Cardiac muscle cell (in vitro differentiated cells and primary cell): Measurements from ENCODE around the gene SLC25A15. TPM values are rescaled to one million over a fixed set of nuclear protein-coding genes. Genes with fewer than 3 reads are reported as not detected.
A peak's percentile ranks its signal among the peaks of the same experiment; 100 is the strongest.

Source experiments
- DNase-seq, 2 donors: peaks; one replicate each; pipeline versions ENCODE4 v3.0.0 to v3.0.0-alpha.2; 2010 to 2017; ENCODE audit warnings: low read depth in 1 of 2, low spot score in 1 of 2
- H3K27ac ChIP-seq: fragments of 200-600 bp; sonication (generic); 2 replicates; pipeline ENCODE4 v1.5.1; 2016
- H3K27me3 ChIP-seq: fragments of 200-600 bp; sonication (generic); 2 replicates; pipeline ENCODE4 v1.6.0; 2016; ENCODE audit warnings: control low read depth
- H3K36me3 ChIP-seq: fragments of 200-600 bp; sonication (generic); 2 replicates; pipeline ENCODE4 v1.5.1; 2016; ENCODE audit warnings: control low read depth
- H3K4me1 ChIP-seq: fragments of 200-600 bp; sonication (generic); 2 replicates; pipeline ENCODE4 v1.8.1; 2017; ENCODE audit warnings: low read depth, mild to moderate bottlenecking, mixed run types
- H3K4me3 ChIP-seq: fragments of 200-600 bp; sonication (generic); 2 replicates; pipeline ENCODE4 v1.5.1; 2016; ENCODE audit warnings: mild to moderate bottlenecking
- H3K9me3 ChIP-seq: fragments of 200-600 bp; sonication (generic); 2 replicates; pipeline ENCODE4 v1.5.1; 2017; ENCODE audit warnings: low read depth, mild to moderate bottlenecking, control low read depth
- polyA plus RNA-seq: library from polyadenylated mRNA; unstranded; fragments of >200 nt; fragmentation: Nextera tagmentation; extraction: Ambion mirVana; gene quantifications from 2 replicates; pipeline ENCODE4 v1.2.1, GENCODE V29; 2016
- total RNA-seq: library from RNA; depleted of rRNA; stranded (reverse); fragments of >200 nt; gene quantifications from 2 replicates; pipeline ENCODE4 v1.2.3, GENCODE V29; 2016
- TF ChIP-seq, protein P1 (sequence below): IDR thresholded peaks from 2 replicates; pipeline ENCODE4 v1.5.1; 2012; ENCODE audit warnings: low read depth, mild to moderate bottlenecking, low read length

SLC25A15 gene
- total RNA-seq (36.4 and 36.5 TPM in 2 replicates), polyA plus RNA-seq (18.1 and 19.8 TPM in 2 replicates)

GRCh38 chr13:40789275-40790153 is at the start of gene SLC25A15:
TSS of gene SLC25A15 (plus strand) at chr13:40789611. CDS start at chr13:40793227, 3,616 bp downstream.
- peaks cover 3% of the 10 kb centered on the region for H3K4me1 ChIP-seq
- no peaks in the 10 kb centered on the region for H3K9me3 ChIP-seq
- DNase-seq = peak; percentile 91
- H3K27ac ChIP-seq = peak within 1 kb of the TSS; percentile 85
- H3K36me3 ChIP-seq = no peaks in the 10 kb centered on the region
- TF ChIP-seq, protein P1, sequence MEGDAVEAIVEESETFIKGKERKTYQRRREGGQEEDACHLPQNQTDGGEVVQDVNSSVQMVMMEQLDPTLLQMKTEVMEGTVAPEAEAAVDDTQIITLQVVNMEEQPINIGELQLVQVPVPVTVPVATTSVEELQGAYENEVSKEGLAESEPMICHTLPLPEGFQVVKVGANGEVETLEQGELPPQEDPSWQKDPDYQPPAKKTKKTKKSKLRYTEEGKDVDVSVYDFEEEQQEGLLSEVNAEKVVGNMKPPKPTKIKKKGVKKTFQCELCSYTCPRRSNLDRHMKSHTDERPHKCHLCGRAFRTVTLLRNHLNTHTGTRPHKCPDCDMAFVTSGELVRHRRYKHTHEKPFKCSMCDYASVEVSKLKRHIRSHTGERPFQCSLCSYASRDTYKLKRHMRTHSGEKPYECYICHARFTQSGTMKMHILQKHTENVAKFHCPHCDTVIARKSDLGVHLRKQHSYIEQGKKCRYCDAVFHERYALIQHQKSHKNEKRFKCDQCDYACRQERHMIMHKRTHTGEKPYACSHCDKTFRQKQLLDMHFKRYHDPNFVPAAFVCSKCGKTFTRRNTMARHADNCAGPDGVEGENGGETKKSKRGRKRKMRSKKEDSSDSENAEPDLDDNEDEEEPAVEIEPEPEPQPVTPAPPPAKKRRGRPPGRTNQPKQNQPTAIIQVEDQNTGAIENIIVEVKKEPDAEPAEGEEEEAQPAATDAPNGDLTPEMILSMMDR = peak; percentile 17
- H3K27me3 ChIP-seq = no peaks in the 10 kb centered on the region
- H3K4me3 ChIP-seq = peak within 1 kb of the TSS; percentile 63

DNA sequence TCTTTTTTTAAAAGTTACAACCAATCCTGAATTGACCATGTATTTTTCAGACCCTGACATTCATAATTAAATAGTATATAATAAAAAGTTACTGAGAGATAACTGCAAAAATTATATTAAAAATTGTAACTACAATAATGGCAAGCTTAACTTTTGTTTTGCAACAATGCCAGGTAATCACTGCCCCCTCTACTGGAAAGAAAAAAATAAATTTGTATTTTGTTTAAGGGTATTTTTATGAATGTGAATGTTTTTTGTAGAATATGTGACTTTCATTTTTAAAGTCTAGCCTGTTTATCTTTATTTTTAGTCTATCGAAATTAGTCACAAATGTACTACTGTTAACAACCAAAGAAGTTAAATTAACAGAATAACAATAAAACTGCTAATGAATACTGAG is 40.1 kb upstream of the SLC25A15 start:
- H3K9me3 ChIP-seq = no peaks in the 10 kb centered on the region
- TF ChIP-seq, protein P1 = peak; percentile 21
- DNase-seq = no peak
- H3K27me3 ChIP-seq = no peaks in the 10 kb centered on the region
- no peak overlapping the region for H3K4me3 ChIP-seq
- H3K27ac ChIP-seq = no peak overlapping the region
- H3K36me3 ChIP-seq = peaks cover 24% of the 10 kb centered on the region
- no peaks in the 10 kb centered on the region for H3K4me1 ChIP-seq

DNA sequence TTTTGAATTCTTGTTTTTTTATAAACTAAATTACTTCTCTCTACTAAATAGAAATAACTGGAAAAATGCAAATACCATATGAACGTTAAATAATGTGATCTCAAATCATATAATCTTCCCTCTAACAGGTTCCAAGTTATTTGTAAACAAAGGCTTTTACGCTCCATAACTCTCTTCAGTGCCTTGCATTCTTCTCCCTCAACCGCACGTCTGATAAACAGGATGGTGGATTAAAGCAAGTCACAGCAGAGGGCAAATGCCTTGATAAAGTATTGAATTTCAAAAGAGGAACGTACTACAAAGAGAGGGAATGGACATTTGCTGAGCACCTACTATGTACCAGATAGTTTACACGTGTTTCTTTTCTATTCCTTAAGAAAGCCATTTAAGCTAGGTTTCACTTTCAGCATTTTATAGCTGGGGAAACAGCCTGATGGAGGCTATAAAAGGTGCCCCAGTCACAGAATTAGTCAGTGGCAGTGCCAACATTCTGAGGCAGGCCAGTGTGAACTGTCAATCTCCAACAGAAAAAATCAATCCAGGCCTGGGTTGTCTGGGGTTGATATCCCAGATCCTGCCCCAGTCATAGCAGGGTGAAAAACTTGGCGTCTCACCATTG is 34.2 kb upstream of the SLC25A15 start:
- DNase-seq = no peak
- H3K36me3 ChIP-seq = peaks cover 36% of the 10 kb centered on the region
- H3K27me3 ChIP-seq = no peaks in the 10 kb centered on the region
- H3K4me1 ChIP-seq = no peaks in the 10 kb centered on the region
- H3K9me3 ChIP-seq = no peaks in the 10 kb centered on the region
- H3K4me3 ChIP-seq = no peak overlapping the region
- TF ChIP-seq, protein P1 = no peak
- no peak overlapping the region for H3K27ac ChIP-seq

GRCh38 chr13:40756042-40756441 is 33.4 kb upstream of the SLC25A15 start:
- no peak for DNase-seq
- no peaks in the 10 kb centered on the region for H3K27me3 ChIP-seq
- TF ChIP-seq, protein P1 = no peak
- H3K27ac ChIP-seq = no peak overlapping the region
- H3K4me3 ChIP-seq = no peak overlapping the region
- H3K9me3 ChIP-seq = no peaks in the 10 kb centered on the region
- no peaks in the 10 kb centered on the region for H3K4me1 ChIP-seq
- peaks cover 35% of the 10 kb centered on the region for H3K36me3 ChIP-seq

GRCh38 chr13:40758811-40759210 is 30.6 kb upstream of the SLC25A15 start:
- H3K4me3 ChIP-seq = no peak overlapping the region
- peaks cover 30% of the 10 kb centered on the region for H3K36me3 ChIP-seq
- no peak overlapping the region for H3K27ac ChIP-seq
- no peak for DNase-seq
- no peaks in the 10 kb centered on the region for H3K9me3 ChIP-seq
- no peaks in the 10 kb centered on the region for H3K4me1 ChIP-seq
- H3K27me3 ChIP-seq = no peaks in the 10 kb centered on the region
- TF ChIP-seq, protein P1 = no peak
